Measurements from ENCODE around the gene ADH1A. TPM values are rescaled to one million over a fixed set of nuclear protein-coding genes. Genes with fewer than 3 reads are reported as not detected.

The ADH1A gene
- total RNA-seq, 4 donors from 2014 or later: 0.22 to 0.85 (median 0.82) TPM; not detected in 1

DNA sequence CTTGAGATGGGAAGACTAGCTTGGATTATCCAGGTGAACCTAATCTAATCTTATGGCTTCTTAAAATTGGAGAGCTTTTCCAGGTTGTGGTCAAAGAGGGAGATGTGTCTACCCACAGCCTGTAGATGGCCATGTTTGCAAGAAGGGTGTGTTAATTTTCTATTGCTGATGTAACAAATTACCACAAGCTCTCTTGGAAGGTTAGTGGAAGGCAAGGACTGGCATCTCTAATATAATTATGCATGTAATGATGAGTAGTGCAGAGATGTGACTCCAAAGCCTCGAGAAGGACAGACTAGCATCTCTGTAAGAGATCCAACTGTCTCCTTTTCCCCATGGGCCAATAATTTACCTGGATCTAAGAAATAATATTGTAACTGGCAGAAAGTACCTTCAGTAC lies 33.6 kb upstream of the ADH1A start:
- no peak for TF ChIP-seq CTCF (IDR thresholded peaks at IDR 0.05; ENCODE audit: low read depth)

DNA sequence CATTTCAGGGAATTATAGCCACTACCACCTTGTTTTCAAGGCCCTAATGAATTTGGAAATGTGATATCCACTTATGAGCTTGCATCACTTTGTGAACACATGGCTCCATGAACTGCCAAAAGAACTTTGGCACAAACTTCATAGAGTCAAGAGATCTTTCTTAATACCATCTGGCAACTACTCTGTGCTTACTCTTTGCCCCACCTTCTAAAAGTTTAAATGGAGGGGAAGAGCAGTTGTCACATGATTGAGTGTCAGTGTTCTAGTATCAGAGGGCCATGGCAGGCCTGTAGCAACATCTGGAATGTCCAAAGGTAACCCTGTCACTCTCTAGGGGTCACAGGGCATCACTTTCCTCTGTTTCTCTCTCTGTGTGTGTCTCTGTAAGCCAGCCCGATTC lies 33.0 kb upstream of the ADH1A start:
- no peak for TF ChIP-seq CTCF (IDR thresholded peaks at IDR 0.05; ENCODE audit: low read depth)

GRCh38 chr4:99321241-99322191 lies 30.7 kb upstream of the ADH1A start, which contains the start of gene ADH1B:
TSS of gene ADH1B (minus strand) at chr4:99321401. CDS start at chr4:99321331, 70 bp downstream.
- no peak for TF ChIP-seq CTCF (IDR thresholded peaks at IDR 0.05; ENCODE audit: low read depth)

DNA sequence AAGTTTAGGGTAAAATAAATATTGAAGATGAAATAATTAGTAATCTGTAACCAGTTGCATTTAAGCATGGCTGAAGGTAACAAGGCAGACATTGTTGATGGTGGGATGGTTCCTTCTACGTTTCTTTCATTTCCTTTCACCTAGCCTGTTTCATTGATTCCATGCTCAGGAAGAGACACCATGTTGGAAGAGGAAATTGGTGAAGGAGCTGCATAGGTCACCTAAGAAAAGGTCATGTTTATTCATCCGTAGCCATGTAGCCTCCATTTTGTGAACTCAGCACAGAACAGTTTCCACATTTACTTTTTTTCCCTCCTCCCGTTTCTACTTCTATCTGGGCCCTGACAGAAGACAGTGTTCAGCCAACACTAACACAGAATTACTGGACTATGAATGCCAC lies 26.6 kb upstream of the ADH1A start:
- TF ChIP-seq CTCF (IDR thresholded peaks at IDR 0.05; ENCODE audit: low read depth): no peak

DNA sequence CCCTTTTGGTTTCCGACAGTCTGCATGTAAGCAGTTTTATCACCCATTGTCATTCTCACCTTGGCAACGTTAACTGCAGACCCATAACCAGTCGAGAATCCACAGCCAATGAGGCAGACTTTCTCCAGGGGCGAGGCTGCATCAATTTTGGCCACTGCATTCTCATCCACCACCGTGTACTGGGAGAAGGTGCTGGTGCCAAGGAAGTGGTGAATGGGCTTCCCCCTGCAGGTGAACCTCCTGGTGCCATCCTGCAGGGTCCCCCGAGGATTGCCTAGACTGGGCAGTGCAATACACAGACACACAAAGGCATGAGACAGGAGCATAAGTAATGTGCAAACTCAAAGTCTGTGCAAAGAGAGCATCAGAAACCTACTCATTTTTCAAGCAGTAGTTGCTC lies 25.1 kb upstream of the ADH1A start:
- TF ChIP-seq CTCF (IDR thresholded peaks at IDR 0.05; ENCODE audit: low read depth): no peak

GRCh38 chr4:99314211-99314610 lies 23.4 kb upstream of the ADH1A start:
- TF ChIP-seq CTCF (IDR thresholded peaks at IDR 0.05; ENCODE audit: low read depth): no peak

DNA sequence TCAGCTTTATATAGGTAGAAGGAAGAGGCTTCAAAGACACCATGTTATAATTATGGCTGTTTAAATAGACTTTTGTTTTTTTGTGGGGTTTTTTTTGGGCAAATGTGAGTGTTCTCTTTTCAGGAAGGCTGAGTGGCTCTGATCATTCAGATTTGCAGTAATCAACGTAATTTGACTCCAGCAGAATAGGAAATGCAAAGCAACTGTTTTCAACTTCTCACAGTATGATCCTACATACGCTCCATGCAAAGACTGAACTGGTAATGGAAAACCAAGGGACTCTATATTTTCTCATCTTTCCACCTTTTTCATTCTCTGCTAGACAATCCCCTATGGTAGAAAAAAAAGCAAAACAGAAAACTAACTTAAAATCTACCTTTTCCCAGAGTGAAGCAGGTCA lies 19.6 kb upstream of the ADH1A start:
- TF ChIP-seq CTCF (IDR thresholded peaks at IDR 0.05; ENCODE audit: low read depth): no peak
